Spinal cord (tissue), 10 donors: ENCODE results near the gene MRPL32. TPM values are rescaled to one million over a fixed set of nuclear protein-coding genes. Genes with fewer than 3 reads are reported as not detected.
"Not testable (repeated sequence)": the region's sequence is repeated elsewhere in the genome, so short reads cannot be mapped to it uniquely, and the experiment has no call there.

Experiments
- DNase-seq, 6 donors: peaks; one replicate each; pipeline versions ENCODE4 v3.0.0 to v3.0.0-alpha.2; 2013 to 2015; ENCODE audit warnings: low spot score in 6 of 6, low read depth in 4 of 6
- H3K27ac ChIP-seq: one replicate; pipeline ENCODE4 v1.5.1; 2013; ENCODE audit warnings: low read depth, low read length, control low read depth
- H3K27me3 ChIP-seq: one replicate; pipeline ENCODE4 v1.6.1; 2013; ENCODE audit warnings: low read length; ENCODE audit not compliant: control insufficient read depth, insufficient read depth
- H3K36me3 ChIP-seq: one replicate; pipeline ENCODE4 v1.6.1; 2013; ENCODE audit warnings: low read length; ENCODE audit not compliant: control insufficient read depth, insufficient read depth
- H3K4me1 ChIP-seq: one replicate; pipeline ENCODE4 v1.6.1; 2013; ENCODE audit warnings: low read length; ENCODE audit not compliant: control insufficient read depth, insufficient read depth
- H3K4me3 ChIP-seq: one replicate; pipeline ENCODE4 v1.5.1; 2013; ENCODE audit warnings: low read depth, low read length, control low read depth
- H3K9me3 ChIP-seq: one replicate; pipeline ENCODE4 v1.6.1; 2013; ENCODE audit warnings: low read length; ENCODE audit not compliant: control insufficient read depth, insufficient read depth
- whole genome bisulfite sequencing: methylation state at CpG from one replicate; pipeline ENCODE4 v1.1.5; 2013; ENCODE audit warnings: missing lambda C conversion rate; ENCODE audit not compliant: insufficient coverage; 5-methylcytosine and 5-hydroxymethylcytosine counted together
- long read RNA-seq, 4 donors: transcript quantifications; one replicate each; lab custom pipeline, GENCODE V29; 2026
- polyA plus RNA-seq, 2 donors: library from polyadenylated mRNA; unstranded; fragments of 120-200 nt; gene quantifications; one replicate each; pipeline ENCODE4 v1.2.1, GENCODE V29; 2013; ENCODE audit not compliant: insufficient read length in 2 of 2
- total RNA-seq, 2 donors: library from RNA; depleted of rRNA in 1 of 2; stranded (reverse); fragments of 120-200 nt in 1 of 2; fragments of >200 nt in 1 of 2; gene quantifications; one replicate each; pipeline versions ENCODE4 v1.2.3 to v1.2.4, GENCODE V29; 2013 to 2014
- donor health status: healthy.

MRPL32 gene
- total RNA-seq (10 to 100 TPM; 47.8 to 55.9 TPM), polyA plus RNA-seq (10 to 100 TPM; 53.5 to 56.6 TPM)
- long read RNA-seq, donor 1, transcript MRPL32-201 (3 exons, 1,035 nt), result major isoform, 38 of 39 reads
- long read RNA-seq, donor 1, partial matches to known transcripts, result 0 of 39 reads
- long read RNA-seq, donor 1, other reads (novel, unspliced or antisense), result 0 of 39 reads
- long read RNA-seq, donor 2, transcript MRPL32-201 (3 exons, 1,035 nt), result major isoform, 9 of 9 reads
- long read RNA-seq, donor 2, partial matches to known transcripts, result 0 of 9 reads
- long read RNA-seq, donor 2, other reads (novel, unspliced or antisense), result 0 of 9 reads
- long read RNA-seq, donor 3, transcript MRPL32-201 (3 exons, 1,035 nt), result major isoform, 14 of 27 reads
- long read RNA-seq, donor 3, partial matches to known transcripts, result 13 of 27 reads
- long read RNA-seq, donor 3, other reads (novel, unspliced or antisense), result 0 of 27 reads
- long read RNA-seq, donor 4, transcript MRPL32-201 (3 exons, 1,035 nt), result major isoform, 50 of 71 reads
- long read RNA-seq, donor 4, partial matches to known transcripts, result 21 of 71 reads
- long read RNA-seq, donor 4, other reads (novel, unspliced or antisense), result 0 of 71 reads

DNA sequence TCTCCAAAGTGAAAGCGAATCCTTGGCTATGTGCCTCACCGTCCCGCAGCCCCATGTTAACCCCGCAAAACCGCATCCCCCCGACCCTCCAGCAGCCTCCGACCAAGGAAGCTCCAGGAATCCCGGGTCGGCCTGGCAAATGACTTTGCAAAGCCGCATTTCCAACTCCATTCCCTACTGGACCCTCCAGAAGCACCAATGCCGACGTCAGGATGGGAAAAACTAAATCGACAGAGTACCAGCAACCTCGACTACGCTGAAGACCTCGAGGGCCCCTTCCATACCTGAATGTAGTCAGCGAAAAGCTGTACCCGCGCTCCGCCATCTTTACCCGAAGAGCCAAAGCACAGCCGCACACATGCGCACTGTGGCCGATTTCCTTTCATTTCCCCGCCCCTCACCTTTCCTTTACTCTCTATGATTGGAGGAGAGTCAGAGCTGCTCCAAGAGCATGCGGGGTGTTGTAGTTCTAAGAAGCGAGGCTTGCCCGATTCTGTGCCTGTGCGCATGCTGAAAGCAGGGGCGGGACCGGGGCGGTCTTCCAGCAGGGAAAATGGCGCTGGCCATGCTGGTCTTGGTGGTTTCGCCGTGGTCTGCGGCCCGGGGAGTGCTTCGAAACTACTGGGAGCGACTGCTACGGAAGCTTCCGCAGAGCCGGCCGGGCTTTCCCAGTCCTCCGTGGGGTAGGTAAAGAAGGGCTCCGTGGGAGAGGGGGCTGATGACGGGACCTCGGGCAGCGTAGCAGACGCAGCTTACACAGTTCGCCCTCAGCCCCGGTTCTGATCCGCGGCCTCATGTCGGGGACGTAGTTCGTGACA lies at the start of gene MRPL32, which contains the start of gene PSMA2:
MRPL32 (plus strand) TSS at position 543 of the 818 bp plus-strand sequence; CDS start at position 554, 11 bp downstream.
PSMA2 (minus strand) TSS at position 341 of the 818 bp plus-strand sequence; CDS start at position 325, 16 bp downstream.
- Histone ChIP-seq H3K9me3 (no peaks in the 10 kb centered on the region), H3K4me1 (peaks cover 13% of the 10 kb centered on the region), H3K36me3 (no peaks in the 10 kb centered on the region), H3K27ac (peak within 1 kb of the TSS; percentile 92), H3K27me3 (no peaks in the 10 kb centered on the region), H3K4me3 (peak within 1 kb of the TSS; percentile 78)
- DNase-seq, result peak; percentile 91 to 99 (median 96)
- under 1% methylated on average over 52 of the region's 56 CpGs for WGBS

DNA sequence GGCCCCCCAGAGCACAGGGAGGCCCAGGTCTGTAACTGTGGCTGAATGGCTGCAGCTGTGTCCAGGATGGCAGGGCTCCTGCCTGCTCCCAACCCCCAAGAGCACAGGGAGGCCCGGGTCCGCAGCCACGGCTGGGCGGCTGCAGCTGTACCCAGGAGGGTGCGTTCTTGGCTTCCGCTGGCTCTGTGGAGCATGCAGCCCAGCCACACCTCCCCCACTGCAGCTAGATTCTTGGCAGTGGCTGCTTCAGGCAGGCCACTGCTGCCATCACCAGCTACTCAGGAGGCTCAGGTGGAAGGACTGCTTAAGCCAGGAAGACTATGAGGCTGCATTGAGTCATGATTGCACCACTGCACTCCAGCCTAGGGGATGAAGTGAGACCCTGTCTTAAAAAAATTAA lies 48.2 kb upstream of the MRPL32 start:
- Histone ChIP-seq H3K4me3 (no peak overlapping the region), H3K9me3 (peaks cover 2% of the 10 kb centered on the region), H3K4me1 (peaks cover 19% of the 10 kb centered on the region), H3K27me3 (no peaks in the 10 kb centered on the region), H3K27ac (no peak overlapping the region), H3K36me3 (peaks cover 7% of the 10 kb centered on the region)
- 55% methylated on average over 6 of the region's 6 CpGs for WGBS
- peak in 1 of 6 donors; percentile 12 for DNase-seq

DNA sequence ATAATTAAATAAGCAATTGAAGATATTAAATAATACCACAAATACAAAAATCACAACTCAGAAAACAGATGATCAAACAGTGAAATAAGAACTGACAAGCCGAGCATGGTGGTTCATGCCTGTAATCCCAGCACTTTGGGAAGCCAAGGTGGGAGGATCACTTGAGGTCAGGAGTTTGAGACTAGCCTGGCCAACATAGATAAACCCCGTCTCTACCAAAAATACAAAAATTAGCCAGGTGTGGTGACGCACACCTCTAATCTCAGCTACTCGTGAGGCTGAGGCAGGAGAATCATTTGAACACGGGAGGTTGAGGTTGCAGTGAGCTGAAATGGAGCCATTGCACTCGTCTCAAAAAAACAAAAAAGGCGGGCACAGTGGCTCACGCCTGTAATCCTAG lies 47.0 kb upstream of the MRPL32 start:
- not testable (repeated sequence) for H3K4me3 ChIP-seq, H3K27me3 ChIP-seq, H3K9me3 ChIP-seq, H3K27ac ChIP-seq, DNase-seq, H3K36me3 ChIP-seq
- peaks cover 23% of the 10 kb centered on the region for H3K4me1 ChIP-seq
- WGBS, result 100% methylated on average over 1 of the region's 8 CpGs

DNA sequence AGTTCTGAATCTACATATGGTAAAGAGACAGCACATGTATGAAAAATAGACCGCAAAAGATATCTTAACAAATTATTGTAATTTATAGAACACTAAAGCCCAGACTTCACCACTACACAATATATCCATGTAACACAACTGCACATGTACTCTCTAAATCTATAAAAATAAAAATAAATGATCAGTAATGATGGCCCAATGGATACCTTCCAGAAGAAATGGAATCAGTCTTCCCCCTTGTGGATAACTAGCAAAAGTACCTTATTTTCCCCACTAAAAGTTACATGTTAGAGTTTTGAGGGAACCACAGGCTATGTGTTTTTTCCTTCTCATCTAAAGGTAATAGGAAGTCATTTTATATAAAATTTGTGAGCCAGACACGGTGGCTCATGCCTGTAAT lies 46.0 kb upstream of the MRPL32 start:
- WGBS, result no CpG with 5 or more reads among the region's 2 CpGs
- Histone ChIP-seq H3K36me3 (peaks cover 7% of the 10 kb centered on the region), H3K27ac (no peak overlapping the region), H3K4me3 (no peak overlapping the region), H3K9me3 (no peaks in the 10 kb centered on the region), H3K4me1 (peaks cover 23% of the 10 kb centered on the region), H3K27me3 (no peaks in the 10 kb centered on the region)
- peak in 1 of 6 donors; percentile 23 for DNase-seq

DNA sequence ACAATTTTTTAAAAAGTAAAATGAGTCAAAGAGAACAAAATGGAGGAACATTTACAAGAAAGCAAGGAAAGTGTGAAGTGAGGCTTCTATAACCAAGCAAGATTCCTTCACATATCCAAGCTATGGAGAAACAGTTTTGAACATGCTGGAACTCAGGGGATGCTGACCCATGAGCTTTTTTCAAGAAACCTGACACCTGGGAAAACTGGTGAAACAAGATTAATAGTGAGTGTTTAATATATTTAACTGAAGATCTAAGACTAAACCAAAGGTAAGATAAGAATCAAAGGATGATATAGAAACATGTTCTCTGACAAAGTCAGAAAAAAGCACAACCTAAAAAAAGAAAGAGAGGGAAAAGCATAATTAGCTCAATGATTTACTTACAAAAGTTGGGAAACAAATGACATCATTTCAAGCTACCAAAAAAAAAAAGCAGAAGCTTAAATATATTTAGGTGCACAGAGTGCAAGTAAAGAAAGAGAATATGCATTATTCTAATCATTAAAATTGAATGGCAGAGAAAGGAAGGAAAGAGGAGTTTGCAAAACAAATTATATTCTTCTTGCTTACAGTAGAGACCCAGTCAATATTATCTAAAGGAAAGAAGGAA lies 45.2 kb upstream of the MRPL32 start:
- H3K4me1 ChIP-seq, result peaks cover 23% of the 10 kb centered on the region
- H3K27ac ChIP-seq, result no peak overlapping the region
- H3K36me3 ChIP-seq, result peaks cover 7% of the 10 kb centered on the region
- no peak overlapping the region for H3K4me3 ChIP-seq
- H3K27me3 ChIP-seq, result no peaks in the 10 kb centered on the region
- no peak for DNase-seq
- no peaks in the 10 kb centered on the region for H3K9me3 ChIP-seq

DNA sequence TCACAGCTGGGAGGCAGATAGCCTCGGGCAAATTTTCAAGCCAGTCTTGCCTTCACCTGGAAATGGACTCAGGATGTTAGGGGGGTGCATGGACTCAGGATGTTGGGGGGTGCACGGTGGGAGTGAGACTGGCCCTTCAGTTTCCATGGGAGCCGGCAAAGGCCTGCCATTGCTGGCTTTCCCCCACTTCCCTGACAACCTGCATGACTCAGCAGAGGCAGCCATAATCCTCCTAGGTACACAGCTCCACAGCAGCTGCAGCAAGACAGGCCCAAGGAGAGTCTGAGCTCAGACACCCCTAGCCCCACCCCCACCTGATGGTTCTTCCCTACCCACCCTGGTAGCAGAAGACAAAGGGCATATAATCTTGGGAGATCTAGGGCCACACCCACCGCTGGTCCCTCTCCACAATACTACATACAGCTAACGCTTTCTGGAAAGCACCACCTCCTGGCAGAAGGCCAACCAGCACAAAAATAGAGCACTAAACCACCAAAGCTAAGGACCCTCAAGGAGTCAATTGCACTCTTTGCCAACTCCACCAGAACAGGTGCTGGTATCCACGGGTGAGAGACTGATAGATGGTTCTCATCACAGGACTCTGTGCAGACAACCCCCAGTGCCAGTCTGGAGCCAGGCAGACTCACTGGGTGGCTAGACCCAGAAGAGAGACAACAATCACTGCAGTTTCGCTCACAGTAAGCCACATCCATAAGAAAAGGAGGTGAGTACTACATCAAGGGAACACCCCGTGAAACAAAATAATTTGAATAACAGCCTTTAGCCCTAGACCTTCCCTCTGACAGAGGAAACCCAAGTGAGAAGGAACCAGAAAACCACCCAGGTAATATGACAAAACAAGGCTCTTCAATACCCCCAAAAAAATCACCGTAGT lies 38.6 kb upstream of the MRPL32 start:
- no peaks in the 10 kb centered on the region for H3K36me3 ChIP-seq
- H3K27me3 ChIP-seq, result no peaks in the 10 kb centered on the region
- H3K9me3 ChIP-seq, result no peaks in the 10 kb centered on the region
- DNase-seq, result no peak
- H3K4me1 ChIP-seq, result peaks cover 8% of the 10 kb centered on the region
- H3K27ac ChIP-seq, result no peak overlapping the region
- no peak overlapping the region for H3K4me3 ChIP-seq
- WGBS, result 58% methylated on average over 6 of the region's 9 CpGs

DNA sequence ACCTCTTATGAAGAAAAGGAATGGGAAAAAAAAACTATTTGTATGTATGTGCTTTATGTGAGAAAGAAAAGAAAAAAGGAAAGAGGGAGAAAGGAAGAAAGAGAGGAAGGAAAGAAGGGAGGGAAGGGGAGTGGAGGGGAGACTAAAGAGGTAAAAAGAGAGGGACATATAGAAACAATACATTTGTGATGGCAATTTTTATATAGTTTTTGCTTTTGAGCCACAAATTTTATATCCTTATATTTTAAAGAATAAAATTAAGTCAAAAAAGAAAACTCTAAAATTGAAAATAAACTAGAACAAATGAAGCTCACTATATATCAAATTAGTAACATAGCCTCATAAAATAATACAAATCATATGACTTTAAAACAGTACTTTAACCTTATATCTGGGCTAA lies 31.3 kb upstream of the MRPL32 start:
- no peaks in the 10 kb centered on the region for H3K36me3 ChIP-seq
- H3K27me3 ChIP-seq, result no peaks in the 10 kb centered on the region
- no peak overlapping the region for H3K27ac ChIP-seq

DNA sequence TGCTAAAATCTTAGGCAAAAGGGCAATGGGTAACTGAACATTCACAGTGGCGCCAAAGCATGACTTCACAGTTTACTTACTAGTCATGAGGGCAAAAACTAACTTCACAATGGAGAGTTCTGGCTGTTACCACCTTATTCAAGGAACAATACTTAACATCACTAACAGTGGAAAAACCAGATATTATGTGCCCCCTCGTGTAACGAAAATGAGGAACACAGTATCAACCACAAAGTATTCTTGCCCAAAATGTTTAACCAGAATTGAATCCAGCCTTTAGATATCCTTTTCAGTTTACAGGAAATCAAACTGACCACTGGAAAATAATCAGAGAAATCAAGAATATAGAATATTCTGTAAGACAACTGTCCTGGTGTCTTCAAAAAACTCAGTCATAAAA lies 29.8 kb upstream of the MRPL32 start:
- 50% methylated on average over 2 of the region's 3 CpGs for WGBS
- no peaks in the 10 kb centered on the region for H3K36me3 ChIP-seq

More for the DNA sequence above, 31.3 kb upstream of the MRPL32 start:
- no peak overlapping the region for H3K4me3 ChIP-seq
- no peaks in the 10 kb centered on the region for H3K9me3 ChIP-seq
- H3K4me1 ChIP-seq, result no peaks in the 10 kb centered on the region
- no peak for DNase-seq

More for the DNA sequence above, 29.8 kb upstream of the MRPL32 start:
- Histone ChIP-seq H3K9me3 (no peaks in the 10 kb centered on the region), H3K4me3 (no peak overlapping the region), H3K27ac (no peak overlapping the region), H3K4me1 (no peaks in the 10 kb centered on the region), H3K27me3 (no peaks in the 10 kb centered on the region)
- no peak for DNase-seq
